Suprapubic skin (tissue), 3 donors: ENCODE results near the gene FRY.

Source experiments
- CTCF ChIP-seq, 2 donors: fragments of 200-600 bp in 1 of 2; fragments of 450-650 bp in 1 of 2; sonication (generic) in 1 of 2; IDR thresholded peaks; one replicate each; pipeline ENCODE4 v1.5.1; 2016 to 2019; ENCODE audit warnings: antibody characterized with exemption in 2 of 2, mild to moderate bottlenecking in 1 of 2, moderate library complexity in 1 of 2
- POLR2A ChIP-seq, 2 donors: fragments of 450-650 bp; IDR thresholded peaks; one replicate each; pipeline ENCODE4 v1.6.1; 2017; ENCODE audit warnings: antibody characterized with exemption in 2 of 2, mild to moderate bottlenecking in 2 of 2, moderate library complexity in 2 of 2

GRCh38 chr13:32007494-32007893, 24.1 kb upstream of the FRY start:
- TF ChIP-seq POLR2A (IDR thresholded peaks at IDR 0.05), result no peak
- TF ChIP-seq CTCF (IDR thresholded peaks at IDR 0.05), result no peak
